HCT116 (cell line): ENCODE results near the gene IFNL2. TPM values are rescaled to one million over a fixed set of nuclear protein-coding genes. Genes with fewer than 3 reads are reported as not detected.

ENCODE experiments used
- ATAC-seq: fragments of 200-7000 bp; cut with Tn5 transposase; 2 replicates; pipeline ENCODE4 v1.9.1; 2020; ENCODE audit warnings: mild to moderate bottlenecking, moderate library complexity
- BruUV-seq: library from RNA; stranded (reverse); fragments of 400-500 nt; replicated peaks from 2 replicates; lab custom pipeline; 2021; lab: Mats Ljungman, UMichigan
- CTCF ChIA-PET: fragments of 300-600 bp; sonication (Branson Sonifier 250); formaldehyde crosslinking; loops from one replicate; lab custom pipeline; 2021; ENCODE audit warnings: antibody characterized with exemption; lab: Charles Lee
- POLR2A ChIA-PET: fragments of 300-600, 350-600 bp; sonication (Branson Sonifier 250); formaldehyde crosslinking; loops from one replicate; lab custom pipeline; 2021; ENCODE audit warnings: antibody characterized with exemption; lab: Charles Lee
- RAD21 ChIA-PET, 2 experiments: fragments of 300-600 bp; sonication (Branson Sonifier 250); formaldehyde crosslinking; loops; one replicate each; lab custom pipeline; 2023; ENCODE audit warnings: low total read pairs in 2 of 2; ENCODE audit not compliant: uncharacterized antibody in 2 of 2, unreplicated experiment in 2 of 2, low non-redundant PET in 1 of 2; lab: Charles Lee
- DNase-seq: peaks from one replicate; pipeline ENCODE4 v3.0.0-alpha.2; 2010; ENCODE audit warnings: low read depth, low spot score
- H2AFZ ChIP-seq: fragments of 200-600 bp; shearing (Covaris generic), sonication (generic); 2 replicates; pipeline ENCODE4 v1.6.1; 2017; ENCODE audit warnings: low read depth, mixed run types, mixed read lengths, antibody characterized with exemption, low read length; ENCODE audit not compliant: poor library complexity, severe bottlenecking
- H3K27ac ChIP-seq: 2 replicates; pipeline ENCODE4 v1.5.1; 2012; ENCODE audit warnings: low read depth, low read length
- H3K27me3 ChIP-seq: fragments of 200-600 bp; sonication (generic); 2 replicates; pipeline ENCODE4 v1.6.1; 2016; ENCODE audit warnings: mixed run types, low read length, mixed read lengths; ENCODE audit not compliant: insufficient read depth
- H3K36me3 ChIP-seq, 2 experiments: fragments of 200-500 bp in 1 of 2; fragments of 200-600 bp in 1 of 2; sonication (Bioruptor generic) in 1 of 2; sonication (generic) in 1 of 2; 2 replicates each; pipeline versions ENCODE4 v1.5.1 to v1.6.1; 2014 to 2016; ENCODE audit warnings: low read length in 2 of 2, inconsistent platforms in 1 of 2, mixed read lengths in 1 of 2, mixed run types in 1 of 2; ENCODE audit not compliant: insufficient read depth in 2 of 2, control insufficient read depth in 1 of 2
- H3K4me1 ChIP-seq, 2 experiments: fragments of 200-600 bp in 1 of 2; sonication (generic) in 1 of 2; 2 replicates each; pipeline versions ENCODE4 v1.5.1 to v1.6.1; 2012 to 2017; ENCODE audit warnings: low read length in 2 of 2, inconsistent platforms in 1 of 2, mild to moderate bottlenecking in 1 of 2, mixed read lengths in 1 of 2, mixed run types in 1 of 2, moderate library complexity in 1 of 2; ENCODE audit not compliant: insufficient read depth in 2 of 2, control insufficient read depth in 1 of 2
- H3K4me2 ChIP-seq: fragments of 200-600 bp; sonication (generic); 2 replicates; pipeline ENCODE4 v1.6.1; 2017; ENCODE audit warnings: mixed run types, low read length, mixed read lengths
- H3K4me3 ChIP-seq, 2 experiments: fragments of 200-600 bp in 1 of 2; sonication (generic) in 1 of 2; replicated peaks in 1 of 2; 2 replicates each; pipeline ENCODE4 v1.5.1; 2011 to 2016; ENCODE audit warnings: low read length in 2 of 2, control low read depth in 1 of 2, low read depth in 1 of 2, mild to moderate bottlenecking in 1 of 2, mixed read lengths in 1 of 2, mixed run types in 1 of 2
- H3K79me2 ChIP-seq: fragments of 200-600 bp; sonication (generic); 2 replicates; pipeline ENCODE4 v1.6.1; 2017; ENCODE audit warnings: mild to moderate bottlenecking, mixed run types, low read length, moderate library complexity, mixed read lengths; ENCODE audit not compliant: insufficient read depth
- H3K9ac ChIP-seq: fragments of 200-600 bp; sonication (generic); 2 replicates; pipeline ENCODE4 v1.6.1; 2016; ENCODE audit warnings: low read length, mixed read lengths
- H3K9me2 ChIP-seq: fragments of 200-600 bp; sonication (generic), shearing (Covaris generic); 2 replicates; pipeline ENCODE4 v1.6.1; 2017; ENCODE audit warnings: mixed run types, mild to moderate bottlenecking, moderate library complexity; ENCODE audit not compliant: insufficient read depth
- H3K9me3 ChIP-seq, 2 experiments: fragments of 200-500 bp in 1 of 2; fragments of 200-600 bp in 1 of 2; sonication (Bioruptor generic) in 1 of 2; sonication (generic) in 1 of 2; 2 replicates each; pipeline ENCODE4 v1.6.1; 2014 to 2017; ENCODE audit warnings: low read length in 2 of 2, mixed read lengths in 2 of 2, inconsistent platforms in 1 of 2, low read depth in 1 of 2, mild to moderate bottlenecking in 1 of 2, mixed run types in 1 of 2, moderate library complexity in 1 of 2; ENCODE audit not compliant: control insufficient read depth in 1 of 2, insufficient read depth in 1 of 2
- H4K20me1 ChIP-seq: fragments of 200-600 bp; sonication (generic), shearing (Covaris generic); 2 replicates; pipeline ENCODE4 v1.6.1; 2017; ENCODE audit warnings: mixed run types, mild to moderate bottlenecking, moderate library complexity; ENCODE audit not compliant: insufficient read depth
- CBX3 ChIP-seq: IDR thresholded peaks from 2 replicates; pipeline ENCODE4 v1.6.1; 2012; ENCODE audit warnings: low read depth
- CEBPB ChIP-seq: IDR thresholded peaks from 2 replicates; pipeline ENCODE4 v1.6.1; 2012; ENCODE audit warnings: low read depth
- EGR1 ChIP-seq: IDR thresholded peaks from 2 replicates; pipeline ENCODE4 v1.6.1; 2012; ENCODE audit warnings: low read depth
- EZH2 ChIP-seq: fragments of 200-600 bp; sonication (generic); IDR thresholded peaks from 2 replicates; pipeline ENCODE4 v1.6.1; 2017; ENCODE audit warnings: antibody characterized with exemption, mixed run types
- POLR2A ChIP-seq: IDR thresholded peaks from 2 replicates; pipeline ENCODE4 v1.7.0; 2011; ENCODE audit warnings: borderline replicate concordance; ENCODE audit not compliant: insufficient read depth, insufficient read length; ENCODE audit errors: extremely low read depth
- SP1 ChIP-seq: IDR thresholded peaks from 2 replicates; pipeline ENCODE4 v1.6.1; 2012; ENCODE audit warnings: low read depth
- TCF7L2 ChIP-seq: IDR thresholded peaks from 2 replicates; pipeline ENCODE4 v1.7.0; 2011; ENCODE audit warnings: borderline replicate concordance, inconsistent platforms; ENCODE audit not compliant: insufficient read depth, insufficient read length; ENCODE audit errors: extremely low read depth
- ZFX ChIP-seq: fragments of 450-650 bp; IDR thresholded peaks from 2 replicates; pipeline ENCODE4 v1.6.1; 2017
- ZNF274 ChIP-seq: fragments of 200-500 bp; sonication (Bioruptor generic); IDR thresholded peaks from 2 replicates; pipeline ENCODE4 v1.6.1; 2014; ENCODE audit warnings: mild to moderate bottlenecking, low read depth, low read length, inconsistent platforms
- intact Hi-C: fragments of 100-400 bp; cut with micrococcal nuclease; formaldehyde crosslinking; loops from 2 replicates; pipeline ENCODE4 v1.10.0; 2022
- total RNA-seq: library from RNA; stranded (reverse); gene quantifications from one replicate; pipeline ENCODE4 v1.2.1, GENCODE V29; 2021; ENCODE audit not compliant: unreplicated experiment
- TF ChIP-seq, protein P1 (sequence below): IDR thresholded peaks from 2 replicates; pipeline ENCODE4 v1.6.1; 2012
- TF ChIP-seq, protein P2 (sequence below), 3 experiments: fragments of 200-600 bp in 1 of 3; sonication (generic) in 1 of 3; IDR thresholded peaks in 2 of 3; conservative IDR thresholded peaks in 1 of 3; 2 replicates each; pipeline ENCODE4 v1.5.1; 2012 to 2017; ENCODE audit warnings: low read depth in 2 of 3, low read length in 2 of 3, antibody characterized with exemption in 1 of 3, borderline replicate concordance in 1 of 3, control low read depth in 1 of 3, mild to moderate bottlenecking in 1 of 3, mixed read lengths in 1 of 3, mixed run types in 1 of 3, moderate library complexity in 1 of 3; ENCODE audit not compliant: insufficient read depth in 1 of 3
- TF ChIP-seq, protein P3 (sequence below): IDR thresholded peaks from 2 replicates; pipeline ENCODE4 v1.6.1; 2011; ENCODE audit warnings: mild to moderate bottlenecking, low read length, moderate library complexity; ENCODE audit not compliant: insufficient replicate concordance; ENCODE audit errors: extremely low read depth
- TF ChIP-seq, protein P4 (sequence below): IDR thresholded peaks from 2 replicates; pipeline ENCODE4 v1.6.1; 2012; ENCODE audit warnings: low read depth

The IFNL2 gene
- total RNA-seq, 1 experiment from 2014 or later: not detected

DNA sequence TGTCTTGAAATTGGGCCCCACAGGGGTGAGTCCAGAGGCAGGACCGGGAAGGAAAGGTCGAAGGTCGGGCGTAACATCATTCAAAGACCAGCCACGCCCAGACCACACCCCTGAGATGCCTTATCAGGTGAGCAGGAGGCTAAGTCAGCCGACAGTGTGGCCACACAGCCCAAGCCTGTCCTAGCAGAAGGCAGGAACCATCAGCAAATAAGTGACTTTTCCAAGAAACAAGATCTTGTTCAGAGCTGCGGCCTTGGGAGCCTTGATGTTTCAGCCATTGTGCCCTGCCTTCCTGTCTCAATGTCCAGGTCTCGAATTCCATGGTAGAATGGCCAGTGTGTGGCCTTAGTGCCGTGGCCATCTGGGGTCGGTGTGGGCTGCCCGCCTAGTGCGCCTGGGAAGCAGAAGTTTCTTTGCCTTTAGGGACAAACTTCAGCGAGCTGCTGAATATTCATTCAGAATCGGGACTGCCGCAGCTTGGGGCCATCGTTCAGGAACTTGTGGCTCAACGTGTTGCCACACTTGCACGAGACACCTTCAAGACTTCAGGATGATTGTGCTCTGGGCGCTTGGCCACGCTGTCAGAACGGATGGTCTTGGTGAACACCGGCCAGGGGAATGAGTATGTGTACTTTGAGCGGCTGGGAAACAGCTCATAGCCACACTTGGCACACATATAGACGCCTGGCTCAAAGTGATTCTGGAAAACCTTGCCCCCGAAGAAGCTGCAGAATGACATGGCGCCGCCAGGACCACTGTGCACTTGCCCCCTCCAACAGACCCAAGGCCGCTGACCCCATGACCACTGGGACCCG, 13.5 kb upstream of the IFNL2 start:
- no peak for ATAC-seq
- ChIA-PET CTCF (interaction anchor here (1.5 kb wide), 1 partner anchor 73 kb away, joined by 4 read pairs; no protein-coding TSS in a partner anchor), POLR2A (no interaction called here)

More for the DNA sequence above, 13.5 kb upstream of the IFNL2 start:
- intact Hi-C loops: no loop called here
- H3K79me2 ChIP-seq: no peaks in the 10 kb centered on the region
- H3K4me2 ChIP-seq: no peak overlapping the region
- H3K27ac ChIP-seq: no peak overlapping the region
- H3K9ac ChIP-seq: no peak overlapping the region
- no TSS peak for BruUV-seq
- H4K20me1 ChIP-seq: no peaks in the 10 kb centered on the region
- RAD21 ChIA-PET: no interaction called here
- peaks cover 3 to 13% of the 10 kb centered on the region in 2 experiments; a peak in 2 of 4 replicates for H3K4me1 ChIP-seq
- no peaks in the 10 kb centered on the region for H3K27me3 ChIP-seq
- TF ChIP-seq CBX3: no peak
- TF ChIP-seq CEBPB: no peak
- TF ChIP-seq POLR2A: no peak
- TF ChIP-seq, protein P1, sequence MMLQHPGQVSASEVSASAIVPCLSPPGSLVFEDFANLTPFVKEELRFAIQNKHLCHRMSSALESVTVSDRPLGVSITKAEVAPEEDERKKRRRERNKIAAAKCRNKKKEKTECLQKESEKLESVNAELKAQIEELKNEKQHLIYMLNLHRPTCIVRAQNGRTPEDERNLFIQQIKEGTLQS: no peak
- no peak for TF ChIP-seq TCF7L2
- TF ChIP-seq EZH2: no peak
- no peak for TF ChIP-seq SP1
- TF ChIP-seq EGR1: no peak
- TF ChIP-seq, protein P2, sequence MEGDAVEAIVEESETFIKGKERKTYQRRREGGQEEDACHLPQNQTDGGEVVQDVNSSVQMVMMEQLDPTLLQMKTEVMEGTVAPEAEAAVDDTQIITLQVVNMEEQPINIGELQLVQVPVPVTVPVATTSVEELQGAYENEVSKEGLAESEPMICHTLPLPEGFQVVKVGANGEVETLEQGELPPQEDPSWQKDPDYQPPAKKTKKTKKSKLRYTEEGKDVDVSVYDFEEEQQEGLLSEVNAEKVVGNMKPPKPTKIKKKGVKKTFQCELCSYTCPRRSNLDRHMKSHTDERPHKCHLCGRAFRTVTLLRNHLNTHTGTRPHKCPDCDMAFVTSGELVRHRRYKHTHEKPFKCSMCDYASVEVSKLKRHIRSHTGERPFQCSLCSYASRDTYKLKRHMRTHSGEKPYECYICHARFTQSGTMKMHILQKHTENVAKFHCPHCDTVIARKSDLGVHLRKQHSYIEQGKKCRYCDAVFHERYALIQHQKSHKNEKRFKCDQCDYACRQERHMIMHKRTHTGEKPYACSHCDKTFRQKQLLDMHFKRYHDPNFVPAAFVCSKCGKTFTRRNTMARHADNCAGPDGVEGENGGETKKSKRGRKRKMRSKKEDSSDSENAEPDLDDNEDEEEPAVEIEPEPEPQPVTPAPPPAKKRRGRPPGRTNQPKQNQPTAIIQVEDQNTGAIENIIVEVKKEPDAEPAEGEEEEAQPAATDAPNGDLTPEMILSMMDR (IDR thresholded peaks at IDR 0.05 in 2 of 3, conservative IDR thresholded peaks at IDR 0.05 in 1 of 3; ENCODE audit: borderline replicate concordance in 1 of 3, insufficient read depth in 1 of 3, low read depth in 2 of 3, low read length in 2 of 3): no peak
- TF ChIP-seq ZNF274: no peak
- TF ChIP-seq, protein P3, sequence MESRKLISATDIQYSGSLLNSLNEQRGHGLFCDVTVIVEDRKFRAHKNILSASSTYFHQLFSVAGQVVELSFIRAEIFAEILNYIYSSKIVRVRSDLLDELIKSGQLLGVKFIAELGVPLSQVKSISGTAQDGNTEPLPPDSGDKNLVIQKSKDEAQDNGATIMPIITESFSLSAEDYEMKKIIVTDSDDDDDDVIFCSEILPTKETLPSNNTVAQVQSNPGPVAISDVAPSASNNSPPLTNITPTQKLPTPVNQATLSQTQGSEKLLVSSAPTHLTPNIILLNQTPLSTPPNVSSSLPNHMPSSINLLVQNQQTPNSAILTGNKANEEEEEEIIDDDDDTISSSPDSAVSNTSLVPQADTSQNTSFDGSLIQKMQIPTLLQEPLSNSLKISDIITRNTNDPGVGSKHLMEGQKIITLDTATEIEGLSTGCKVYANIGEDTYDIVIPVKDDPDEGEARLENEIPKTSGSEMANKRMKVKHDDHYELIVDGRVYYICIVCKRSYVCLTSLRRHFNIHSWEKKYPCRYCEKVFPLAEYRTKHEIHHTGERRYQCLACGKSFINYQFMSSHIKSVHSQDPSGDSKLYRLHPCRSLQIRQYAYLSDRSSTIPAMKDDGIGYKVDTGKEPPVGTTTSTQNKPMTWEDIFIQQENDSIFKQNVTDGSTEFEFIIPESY: no peak
- no peak for TF ChIP-seq ZFX
- TF ChIP-seq, protein P4, sequence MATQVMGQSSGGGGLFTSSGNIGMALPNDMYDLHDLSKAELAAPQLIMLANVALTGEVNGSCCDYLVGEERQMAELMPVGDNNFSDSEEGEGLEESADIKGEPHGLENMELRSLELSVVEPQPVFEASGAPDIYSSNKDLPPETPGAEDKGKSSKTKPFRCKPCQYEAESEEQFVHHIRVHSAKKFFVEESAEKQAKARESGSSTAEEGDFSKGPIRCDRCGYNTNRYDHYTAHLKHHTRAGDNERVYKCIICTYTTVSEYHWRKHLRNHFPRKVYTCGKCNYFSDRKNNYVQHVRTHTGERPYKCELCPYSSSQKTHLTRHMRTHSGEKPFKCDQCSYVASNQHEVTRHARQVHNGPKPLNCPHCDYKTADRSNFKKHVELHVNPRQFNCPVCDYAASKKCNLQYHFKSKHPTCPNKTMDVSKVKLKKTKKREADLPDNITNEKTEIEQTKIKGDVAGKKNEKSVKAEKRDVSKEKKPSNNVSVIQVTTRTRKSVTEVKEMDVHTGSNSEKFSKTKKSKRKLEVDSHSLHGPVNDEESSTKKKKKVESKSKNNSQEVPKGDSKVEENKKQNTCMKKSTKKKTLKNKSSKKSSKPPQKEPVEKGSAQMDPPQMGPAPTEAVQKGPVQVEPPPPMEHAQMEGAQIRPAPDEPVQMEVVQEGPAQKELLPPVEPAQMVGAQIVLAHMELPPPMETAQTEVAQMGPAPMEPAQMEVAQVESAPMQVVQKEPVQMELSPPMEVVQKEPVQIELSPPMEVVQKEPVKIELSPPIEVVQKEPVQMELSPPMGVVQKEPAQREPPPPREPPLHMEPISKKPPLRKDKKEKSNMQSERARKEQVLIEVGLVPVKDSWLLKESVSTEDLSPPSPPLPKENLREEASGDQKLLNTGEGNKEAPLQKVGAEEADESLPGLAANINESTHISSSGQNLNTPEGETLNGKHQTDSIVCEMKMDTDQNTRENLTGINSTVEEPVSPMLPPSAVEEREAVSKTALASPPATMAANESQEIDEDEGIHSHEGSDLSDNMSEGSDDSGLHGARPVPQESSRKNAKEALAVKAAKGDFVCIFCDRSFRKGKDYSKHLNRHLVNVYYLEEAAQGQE: no peak
- TF ChIP-seq, all 23 proteins: peak for 0
- no peak overlapping the region for H2AFZ ChIP-seq
- no peaks in the 10 kb centered on the region for H3K36me3 ChIP-seq
- DNase-seq: no peak
- H3K4me3 ChIP-seq: no peak overlapping the region
- no peaks in the 10 kb centered on the region for H3K9me2 ChIP-seq
- no peaks in the 10 kb centered on the region for H3K9me3 ChIP-seq
